Activated CD4-positive, alpha-beta memory T cell treated with anti-CD3 and anti-CD28 coated beads, Interleukin-2, amount 10 ng/mL, durations not matched to agents 7 days and 5 days (primary cell): ENCODE measurements around the gene P4HB. TPM values are rescaled to one million over a fixed set of nuclear protein-coding genes. Genes with fewer than 3 reads are reported as not detected.
A peak's percentile ranks its signal among the peaks of the same experiment; 100 is the strongest.

Source experiments
- CTCF ChIA-PET: fragments of 350-600 bp; sonication (Branson Sonifier 250); formaldehyde crosslinking; loops from one replicate; lab custom pipeline; 2021; ENCODE audit warnings: antibody characterized with exemption, inconsistent platforms; lab: Charles Lee
- POLR2A ChIA-PET: fragments of 350-600 bp; sonication (Branson Sonifier 250); formaldehyde crosslinking; loops from one replicate; lab custom pipeline; 2021; ENCODE audit warnings: antibody characterized with exemption; lab: Charles Lee
- DNase-seq: peaks from one replicate; pipeline ENCODE4 v3.0.0-alpha.2; 2020
- H3K27ac Mint-ChIP-seq: one replicate; pipeline ENCODE4 v1.8.0; 2021; ENCODE audit warnings: mild to moderate bottlenecking, mixed read lengths
- H3K27me3 Mint-ChIP-seq: one replicate; pipeline ENCODE4 v1.8.0; 2021; ENCODE audit warnings: mixed read lengths
- H3K36me3 Mint-ChIP-seq: one replicate; pipeline ENCODE4 v1.8.0; 2021; ENCODE audit warnings: low read depth, mixed read lengths
- H3K4me1 Mint-ChIP-seq: one replicate; pipeline ENCODE4 v1.8.0; 2021; ENCODE audit warnings: mixed read lengths
- H3K4me3 Mint-ChIP-seq: one replicate; pipeline ENCODE4 v1.8.0; 2021; ENCODE audit warnings: mild to moderate bottlenecking, mixed read lengths
- H3K9me3 Mint-ChIP-seq: one replicate; pipeline ENCODE4 v1.8.0; 2021; ENCODE audit warnings: mixed read lengths
- total RNA-seq, 2 experiments: library from RNA; stranded (reverse); gene quantifications; one replicate each; pipeline ENCODE4 v1.2.3, GENCODE V29; 2021

Gene P4HB
- total RNA-seq = 100 to 1,000 TPM; 483 to 496 TPM

GRCh38 chr17:81859906-81860755, at the start of gene P4HB:
P4HB (minus strand) TSS chr17:81860535; CDS start chr17:81860471, 64 bp downstream.
- DNase-seq = peak; percentile 33
- no peaks in the 10 kb centered on the region for H3K27me3 Mint-ChIP-seq
- peaks cover 49% of the 10 kb centered on the region for H3K36me3 Mint-ChIP-seq
- peaks cover 51% of the 10 kb centered on the region for H3K4me1 Mint-ChIP-seq
- POLR2A ChIA-PET = interaction anchor here (0.8 to 6.6 kb wide), 20 partner anchors 8 to 598 kb away, joined by 3 to 133 read pairs (median 5); partner anchors contain the start of genes ARHGDIA, ARL16, DUS1L and HGS
- H3K9me3 Mint-ChIP-seq = no peaks in the 10 kb centered on the region
- CTCF ChIA-PET = interaction anchor here (0.5 to 1.3 kb wide), 4 partner anchors 11 to 157 kb away, joined by 3 to 5 read pairs (median 3); partner anchors contain the start of genes ARHGDIA, MCRIP1, MRPL12 and PPP1R27
- H3K27ac Mint-ChIP-seq = peak within 1 kb of the TSS; percentile 97
- H3K4me3 Mint-ChIP-seq = peak within 1 kb of the TSS; percentile 98

GRCh38 chr17:81909231-81909630, 48.9 kb upstream of the P4HB start:
- H3K9me3 Mint-ChIP-seq = no peaks in the 10 kb centered on the region
- peaks cover 23% of the 10 kb centered on the region for H3K4me1 Mint-ChIP-seq
- H3K4me3 Mint-ChIP-seq = no peak overlapping the region
- H3K27me3 Mint-ChIP-seq = no peaks in the 10 kb centered on the region
- H3K36me3 Mint-ChIP-seq = peaks cover 26% of the 10 kb centered on the region
- ChIA-PET CTCF (no interaction called here), POLR2A (interaction anchor here (1.0 to 1.9 kb wide), 6 partner anchors 8 to 68 kb away, joined by 3 to 6 read pairs (median 4); partner anchors contain the start of genes ANAPC11, ARHGDIA and MAFG)
- no peak for DNase-seq
- H3K27ac Mint-ChIP-seq = no peak overlapping the region

- CTCF ChIA-PET = no interaction called here
Observed at GRCh38 chr17:81908793-81909192, 48.5 kb upstream of the P4HB start.

GRCh38 chr17:81907219-81908145, 47.1 kb upstream of the P4HB start:
- peaks cover 17% of the 10 kb centered on the region for H3K4me1 Mint-ChIP-seq

More at GRCh38 chr17:81908793-81909192, 48.5 kb upstream of the P4HB start:
- Mint-ChIP-seq H3K27me3 (no peaks in the 10 kb centered on the region), H3K4me3 (no peak overlapping the region), H3K4me1 (peaks cover 23% of the 10 kb centered on the region), H3K9me3 (no peaks in the 10 kb centered on the region), H3K27ac (no peak overlapping the region), H3K36me3 (peaks cover 23% of the 10 kb centered on the region)
- DNase-seq = no peak
- POLR2A ChIA-PET = interaction anchor here (1.0 to 1.9 kb wide), 4 partner anchors 9 to 68 kb away, joined by 4 to 6 read pairs (median 4); partner anchors contain the start of genes ANAPC11 and ARHGDIA

GRCh38 chr17:81906476-81907218, 46.3 kb upstream of the P4HB start:
- H3K4me1 Mint-ChIP-seq = peaks cover 15% of the 10 kb centered on the region
- peaks cover 7% of the 10 kb centered on the region for H3K36me3 Mint-ChIP-seq
- POLR2A ChIA-PET = interaction anchor here (2.0 kb wide), 1 partner anchor 15 kb away, joined by 5 read pairs; the partner anchor contains the start of genes ALYREF and ANAPC11
- no peak overlapping the region for H3K27ac Mint-ChIP-seq
- H3K27me3 Mint-ChIP-seq = peaks cover 2% of the 10 kb centered on the region
- H3K9me3 Mint-ChIP-seq = no peaks in the 10 kb centered on the region
- no peak for DNase-seq
- no peak overlapping the region for H3K4me3 Mint-ChIP-seq
- CTCF ChIA-PET = no interaction called here

More at GRCh38 chr17:81907219-81908145, 47.1 kb upstream of the P4HB start:
- H3K4me3 Mint-ChIP-seq = no peak overlapping the region
- peaks cover 2% of the 10 kb centered on the region for H3K27me3 Mint-ChIP-seq
- peaks cover 10% of the 10 kb centered on the region for H3K36me3 Mint-ChIP-seq
- ChIA-PET POLR2A (no interaction called here), CTCF (no interaction called here)
- no peaks in the 10 kb centered on the region for H3K9me3 Mint-ChIP-seq
- H3K27ac Mint-ChIP-seq = no peak overlapping the region
- no peak for DNase-seq

- peaks cover 18% of the 10 kb centered on the region for H3K4me1 Mint-ChIP-seq
- H3K9me3 Mint-ChIP-seq = no peaks in the 10 kb centered on the region
- peaks cover 9% of the 10 kb centered on the region for H3K36me3 Mint-ChIP-seq
- H3K27me3 Mint-ChIP-seq = peaks cover 6% of the 10 kb centered on the region
- H3K27ac Mint-ChIP-seq = no peak overlapping the region
- no peak overlapping the region for H3K4me3 Mint-ChIP-seq
- CTCF ChIA-PET = no interaction called here
- DNase-seq = no peak
- POLR2A ChIA-PET = interaction anchor here (2.0 kb wide), 1 partner anchor 14 kb away, joined by 5 read pairs; the partner anchor contains the start of genes ALYREF and ANAPC11
Observed at GRCh38 chr17:81905993-81906392, 45.7 kb upstream of the P4HB start.

- ChIA-PET CTCF (no interaction called here), POLR2A (interaction anchor here (2.0 kb wide), 1 partner anchor 13 kb away, joined by 5 read pairs; the partner anchor contains the start of genes ALYREF and ANAPC11)
- no peaks in the 10 kb centered on the region for H3K9me3 Mint-ChIP-seq
- H3K4me3 Mint-ChIP-seq = no peak overlapping the region
- no peak overlapping the region for H3K27ac Mint-ChIP-seq
- DNase-seq = no peak
- peaks cover 18% of the 10 kb centered on the region for H3K4me1 Mint-ChIP-seq
- peaks cover 12% of the 10 kb centered on the region for H3K36me3 Mint-ChIP-seq
- H3K27me3 Mint-ChIP-seq = peaks cover 9% of the 10 kb centered on the region
Observed at GRCh38 chr17:81905424-81905875, 45.1 kb upstream of the P4HB start.

- no peak overlapping the region for H3K4me3 Mint-ChIP-seq
- H3K4me1 Mint-ChIP-seq = peaks cover 12% of the 10 kb centered on the region
- DNase-seq = no peak
- ChIA-PET POLR2A (interaction anchor here (1.5 to 2.0 kb wide), 2 partner anchors 13 to 34 kb away, joined by 4 to 5 read pairs; partner anchors contain the start of genes ALYREF, ANAPC11 and ARHGDIA), CTCF (no interaction called here)
- H3K36me3 Mint-ChIP-seq = peaks cover 17% of the 10 kb centered on the region
- peaks cover 9% of the 10 kb centered on the region for H3K27me3 Mint-ChIP-seq
- no peaks in the 10 kb centered on the region for H3K9me3 Mint-ChIP-seq
- H3K27ac Mint-ChIP-seq = no peak overlapping the region
Observed at GRCh38 chr17:81904600-81905423, 44.5 kb upstream of the P4HB start.

- no peak for DNase-seq
- CTCF ChIA-PET = no interaction called here
- H3K4me1 Mint-ChIP-seq = peaks cover 9% of the 10 kb centered on the region
- H3K27me3 Mint-ChIP-seq = peaks cover 9% of the 10 kb centered on the region
- POLR2A ChIA-PET = interaction anchor here (1.5 kb wide), 1 partner anchor 33 kb away, joined by 4 read pairs; the partner anchor contains the start of gene ARHGDIA
- no peaks in the 10 kb centered on the region for H3K9me3 Mint-ChIP-seq
- H3K36me3 Mint-ChIP-seq = peaks cover 18% of the 10 kb centered on the region
- H3K27ac Mint-ChIP-seq = no peak overlapping the region
- no peak overlapping the region for H3K4me3 Mint-ChIP-seq
Observed at GRCh38 chr17:81903896-81904599, 43.7 kb upstream of the P4HB start.

GRCh38 chr17:81903415-81903831, 43.1 kb upstream of the P4HB start:
- ChIA-PET CTCF (no interaction called here), POLR2A (interaction anchor here (1.5 kb wide), 2 partner anchors 14 to 33 kb away, joined by 4 to 6 read pairs; partner anchors contain the start of genes ARHGDIA and SIRT7)
- H3K4me3 Mint-ChIP-seq = no peak overlapping the region
- peaks cover 7% of the 10 kb centered on the region for H3K4me1 Mint-ChIP-seq
- peaks cover 9% of the 10 kb centered on the region for H3K27me3 Mint-ChIP-seq
- H3K27ac Mint-ChIP-seq = no peak overlapping the region
- H3K36me3 Mint-ChIP-seq = peaks cover 13% of the 10 kb centered on the region
- no peaks in the 10 kb centered on the region for H3K9me3 Mint-ChIP-seq
- DNase-seq = no peak
